Stimulated activated CD8-positive, alpha-beta memory T cell treated with anti-CD3 and anti-CD28 coated beads, Interleukin-7, amount 100 ng/mL, for 48 hours (primary cell): Measurements from ENCODE around the gene THSD7B.

Experiments used
- DNase-seq, 2 donors: peaks; one replicate each; pipeline ENCODE4 v3.0.0-alpha.2; 2020; ENCODE audit warnings: low read depth in 1 of 2; ENCODE audit errors: extremely low read depth in 1 of 2

THSD7B gene

GRCh38 chr2:137348301-137348700 lies 583.0 kb downstream of the THSD7B start:
- DNase-seq, result no peak

- DNase-seq, result no peak
Observed at GRCh38 chr2:137357634-137358033, 592.3 kb downstream of the THSD7B start.

GRCh38 chr2:137367361-137367760 lies 602.0 kb downstream of the THSD7B start:
- DNase-seq, result no peak

DNA sequence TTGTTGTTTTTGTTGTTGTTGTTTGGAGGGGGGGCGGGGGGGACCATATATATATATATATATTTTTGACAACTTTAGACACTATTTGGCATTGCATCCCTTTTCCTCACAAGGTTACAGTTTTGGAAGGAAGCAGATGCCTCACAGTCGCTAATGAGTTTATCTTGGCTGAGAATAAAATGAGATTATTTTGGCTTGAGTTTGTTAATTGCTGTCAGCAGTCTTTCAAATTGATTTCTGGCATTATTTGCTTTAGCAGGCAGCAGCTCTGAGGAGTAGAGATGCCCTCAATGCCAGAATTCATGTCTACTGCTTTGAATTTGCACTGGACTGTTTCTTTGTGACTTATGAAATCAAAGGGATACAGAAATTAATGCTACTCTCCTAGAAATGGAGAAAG lies 603.8 kb downstream of the THSD7B start:
- DNase-seq, result no peak

DNA sequence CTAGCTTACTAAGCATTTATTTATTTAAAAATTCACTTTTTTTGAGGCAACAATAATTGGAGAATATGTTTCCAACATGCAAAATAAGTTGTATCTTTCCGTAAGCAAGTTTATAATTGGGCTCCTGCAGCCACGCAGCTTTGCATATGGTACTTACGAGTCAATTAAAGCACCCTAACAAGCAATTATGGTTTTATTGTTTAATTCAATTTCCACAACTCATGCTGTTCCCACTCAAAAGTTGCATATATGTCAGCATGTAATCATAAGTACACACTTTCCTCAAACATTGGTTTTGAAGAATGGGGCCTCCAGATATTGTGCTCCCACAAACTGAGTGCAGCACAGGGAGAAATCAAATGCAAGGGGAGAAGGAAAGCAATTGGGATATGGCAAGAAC lies 613.8 kb downstream of the THSD7B start:
- DNase-seq, result no peak

- no peak for DNase-seq
Observed at GRCh38 chr2:137380610-137381009, 615.3 kb downstream of the THSD7B start.

- no peak for DNase-seq
Observed at GRCh38 chr2:137381731-137382130, 616.4 kb downstream of the THSD7B start.

DNA sequence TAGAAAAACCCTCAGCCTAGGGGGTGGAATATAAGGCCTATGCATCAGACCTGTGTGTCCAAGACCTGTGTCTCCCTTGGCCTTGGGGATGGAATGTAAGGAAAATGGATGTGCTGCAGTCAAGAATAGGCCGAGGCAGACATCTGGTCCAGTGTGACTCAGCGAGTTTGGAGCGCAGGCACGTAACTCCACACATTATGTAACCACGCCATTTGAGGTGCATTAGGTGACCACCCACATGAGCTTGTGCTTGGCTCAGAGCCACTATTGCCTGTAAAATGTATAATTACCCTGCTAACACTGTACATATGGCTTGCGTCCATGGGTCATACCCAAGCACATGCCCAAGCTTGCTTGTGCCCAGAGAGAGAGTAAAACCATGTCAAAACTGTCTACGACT lies 618.0 kb downstream of the THSD7B start:
- no peak for DNase-seq

GRCh38 chr2:137387044-137387443 lies 621.7 kb downstream of the THSD7B start:
- DNase-seq, result no peak

DNA sequence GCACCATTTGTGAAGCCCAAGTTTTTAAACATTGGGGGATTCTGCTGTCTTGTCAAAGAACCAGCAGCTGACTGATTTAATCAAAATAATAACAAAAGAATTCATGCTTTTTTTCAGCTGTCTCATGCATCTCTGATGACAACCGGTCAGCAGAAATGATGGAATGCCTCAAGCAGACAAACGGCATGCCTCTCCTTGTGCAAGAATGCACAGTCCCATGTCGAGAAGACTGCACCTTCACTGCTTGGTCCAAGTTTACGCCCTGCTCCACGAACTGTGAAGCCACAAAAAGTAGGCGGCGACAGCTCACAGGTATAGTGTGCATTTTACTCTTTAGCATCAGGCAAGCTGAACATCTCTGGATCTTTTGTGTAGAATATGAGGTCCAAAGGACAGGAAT lies 640.2 kb downstream of the THSD7B start:
- DNase-seq, result no peak

DNA sequence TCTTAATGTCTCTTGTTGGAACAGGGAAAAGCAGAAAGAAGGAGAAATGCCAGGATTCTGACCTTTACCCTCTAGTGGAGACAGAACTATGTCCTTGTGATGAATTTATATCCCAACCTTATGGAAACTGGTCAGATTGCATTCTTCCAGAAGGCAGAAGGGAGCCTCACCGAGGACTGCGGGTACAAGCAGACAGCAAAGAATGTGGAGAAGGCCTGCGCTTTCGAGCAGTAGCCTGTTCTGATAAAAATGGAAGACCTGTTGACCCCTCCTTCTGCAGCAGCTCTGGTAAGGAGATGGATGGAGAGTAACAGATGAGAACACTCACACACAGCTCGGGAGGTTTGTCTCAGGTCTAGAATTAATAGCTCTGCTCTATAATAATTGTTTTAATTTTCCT lies 646.2 kb downstream of the THSD7B start:
- DNase-seq, result no peak

- no peak for DNase-seq
Observed at GRCh38 chr2:137420744-137421143, 655.4 kb downstream of the THSD7B start.

DNA sequence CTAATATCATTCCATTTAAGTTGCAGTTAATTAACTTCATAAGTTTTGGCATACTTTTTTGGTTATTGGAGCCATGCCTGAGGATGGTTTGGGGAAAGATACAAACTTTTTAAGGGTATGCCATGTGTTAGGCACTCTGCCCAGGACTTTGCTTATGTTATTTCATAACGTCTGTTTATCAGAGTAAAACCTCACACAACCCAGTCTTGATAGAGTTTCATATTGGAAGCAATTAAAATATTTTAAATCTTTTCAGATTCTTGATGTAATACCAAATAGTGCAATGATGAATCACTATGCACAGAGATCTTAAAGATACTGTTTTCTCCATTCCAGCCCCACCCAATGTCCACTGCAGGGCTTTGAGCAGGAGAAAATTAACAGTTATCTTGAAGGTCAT lies 669.8 kb downstream of the THSD7B start:
- no peak for DNase-seq

GRCh38 chr2:137437386-137437785 lies 672.0 kb downstream of the THSD7B start:
- DNase-seq, result no peak

DNA sequence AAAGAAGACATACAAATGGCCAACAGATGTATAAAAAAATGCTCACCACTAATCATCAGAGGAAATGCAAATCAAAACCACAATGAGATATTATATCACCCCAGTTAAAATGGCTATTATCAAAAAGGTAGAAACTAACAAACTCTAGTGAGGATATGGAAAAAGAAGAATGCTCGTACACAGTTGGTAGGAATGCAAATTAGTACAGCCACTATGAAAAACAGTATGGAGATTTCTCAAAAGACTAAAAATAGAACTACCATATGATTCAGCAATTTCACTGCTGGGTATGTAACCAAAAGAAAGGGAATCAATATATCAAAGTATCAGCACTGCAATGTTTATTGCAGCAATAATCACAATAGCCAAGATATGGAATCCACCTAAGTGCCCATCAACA lies 679.6 kb downstream of the THSD7B start:
- no peak for DNase-seq

DNA sequence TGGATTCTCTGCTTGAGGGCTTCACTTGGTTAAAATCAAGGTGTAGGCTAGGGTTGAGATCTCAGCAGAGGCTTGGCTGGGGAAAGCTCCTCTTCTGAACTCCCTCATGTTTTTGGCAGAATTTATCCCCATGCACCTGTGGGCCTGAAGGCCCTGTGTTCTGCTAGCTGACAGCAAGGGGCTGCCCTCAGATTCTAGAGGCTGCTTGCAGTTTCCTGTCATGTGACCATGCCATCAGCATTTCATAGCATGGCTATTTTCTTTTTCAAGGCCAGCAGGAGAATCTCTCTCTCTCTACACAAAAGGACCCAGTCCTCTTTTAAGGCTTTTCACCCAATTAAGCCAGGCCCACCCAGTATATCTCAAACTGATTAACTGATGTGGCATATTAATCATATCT lies 684.1 kb downstream of the THSD7B start:
- DNase-seq, result no peak

DNA sequence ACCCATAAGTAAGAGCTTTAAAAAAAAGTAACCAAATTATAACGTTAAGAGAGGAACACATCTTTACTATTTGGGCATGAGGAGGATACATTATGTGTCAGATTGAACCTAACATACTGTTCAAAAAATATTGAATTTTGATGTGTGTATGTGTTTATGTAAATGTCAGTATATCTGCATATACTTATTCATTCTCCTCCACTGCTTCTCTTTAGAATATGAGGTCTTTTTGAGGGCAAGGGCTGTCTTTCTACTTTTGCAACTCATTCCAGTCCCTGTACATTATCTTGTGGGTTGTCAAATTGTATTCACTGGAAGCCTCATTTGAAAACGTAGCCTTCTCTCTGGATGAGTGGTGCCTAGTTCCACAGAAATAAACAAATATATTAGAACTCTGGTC lies 689.5 kb downstream of the THSD7B start:
- DNase-seq, result no peak

DNA sequence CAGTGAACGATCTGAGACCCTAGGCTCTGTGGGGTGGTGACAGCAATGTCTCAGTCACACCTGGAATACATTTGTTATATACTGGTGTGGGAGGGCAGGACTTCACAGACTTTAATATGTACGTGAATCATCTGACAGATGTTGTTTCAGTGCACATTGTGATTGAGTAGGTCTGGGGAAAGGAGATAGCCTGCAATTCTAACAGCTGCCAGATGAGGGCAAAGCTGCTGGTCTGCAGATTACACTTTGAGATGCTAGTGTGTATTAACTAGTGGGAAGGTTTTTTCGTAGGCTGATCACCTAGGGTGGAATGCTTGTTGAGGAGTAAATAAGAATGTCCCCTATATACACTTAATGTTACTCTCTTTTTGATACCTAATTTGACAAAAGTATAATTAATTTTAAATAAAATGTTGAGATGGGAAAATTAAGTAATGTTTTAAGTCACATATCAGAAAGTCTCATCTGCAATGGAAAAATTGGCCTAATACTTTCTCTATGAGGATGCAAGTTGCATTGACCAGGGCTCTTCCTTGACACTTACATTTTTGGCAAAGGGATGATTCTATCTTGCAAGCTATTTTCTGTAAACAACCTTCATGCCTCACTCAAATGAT lies 702.0 kb downstream of the THSD7B start:
- DNase-seq, result no peak

DNA sequence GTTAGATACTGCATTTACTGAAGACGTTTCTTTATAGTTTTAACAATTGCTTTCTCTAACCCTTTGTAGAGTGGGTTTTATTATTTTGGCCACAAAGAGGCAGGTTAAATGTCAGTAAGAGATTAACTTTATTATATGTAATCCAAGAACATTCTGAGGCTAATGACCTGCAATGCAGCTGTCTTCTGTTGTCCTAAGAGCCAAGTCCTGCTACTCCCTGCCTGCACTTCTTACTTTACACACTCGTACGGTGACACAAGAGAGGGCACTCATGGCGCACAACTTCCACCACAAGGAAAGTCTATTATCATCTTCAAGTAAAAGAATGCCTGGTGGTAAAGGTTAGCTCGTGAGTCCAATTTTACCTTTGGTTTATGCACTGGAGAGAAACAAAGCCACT lies 727.9 kb downstream of the THSD7B start:
- DNase-seq, result no peak

- no peak for DNase-seq
Observed at GRCh38 chr2:137500599-137500998, 735.3 kb downstream of the THSD7B start.

GRCh38 chr2:137507237-137507636 lies 741.9 kb downstream of the THSD7B start:
- DNase-seq, result no peak

DNA sequence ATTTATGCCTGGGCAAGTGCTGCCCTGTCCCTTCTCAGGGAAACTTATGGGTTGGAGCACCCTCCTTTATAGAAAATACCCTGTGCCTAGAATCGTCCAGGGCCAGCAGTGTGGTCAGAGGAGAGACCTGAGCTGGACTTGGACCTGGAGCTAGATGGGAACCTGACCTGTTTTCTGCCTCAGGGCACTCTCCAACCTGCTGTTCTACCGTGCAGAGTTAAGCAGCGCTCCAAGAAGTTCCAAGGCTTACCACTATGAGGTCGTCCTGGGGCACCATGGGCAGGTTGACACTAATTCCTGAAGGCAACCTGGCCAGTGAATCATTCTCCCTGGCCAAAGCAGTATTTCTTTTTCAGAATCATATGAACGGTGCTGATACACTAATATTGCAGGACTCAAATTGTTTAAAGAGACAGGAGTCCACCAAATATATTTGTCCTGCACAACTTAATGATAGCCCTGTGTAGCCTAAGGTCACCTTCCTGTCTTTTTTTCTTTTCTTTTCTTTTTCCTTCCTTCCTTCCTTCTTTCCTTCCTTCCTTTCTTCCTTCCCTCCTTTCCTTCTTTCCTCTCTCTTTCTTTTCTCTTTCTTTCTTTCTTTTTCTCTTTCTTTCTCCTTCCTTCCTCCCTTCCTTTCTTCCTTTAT lies 743.5 kb downstream of the THSD7B start:
- no peak for DNase-seq

DNA sequence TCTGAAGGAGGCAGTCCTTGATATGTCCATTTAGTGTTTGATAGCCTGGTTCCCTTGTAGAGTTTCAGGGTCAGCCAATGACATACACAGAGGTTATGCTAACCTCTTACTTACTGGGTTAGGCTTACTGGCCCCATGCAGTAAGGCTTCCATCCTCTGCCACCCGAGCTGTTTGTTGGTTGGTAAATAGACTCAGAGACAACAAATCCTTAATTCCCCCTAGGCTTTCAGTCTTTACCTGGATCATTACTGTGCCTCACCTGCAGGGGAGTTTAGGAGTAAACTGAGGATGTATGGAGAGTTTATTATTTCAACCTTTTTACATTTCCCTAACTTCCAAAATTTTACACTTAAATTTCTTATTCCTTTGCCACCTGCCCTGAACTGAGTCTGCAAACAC lies 746.2 kb downstream of the THSD7B start:
- no peak for DNase-seq
